Gastrocnemius medialis (tissue), 4 donors: ENCODE measurements around the gene TLK2. TPM values are rescaled to one million over a fixed set of nuclear protein-coding genes. Genes with fewer than 3 reads are reported as not detected.

ENCODE experiments used
- ATAC-seq, 2 donors: fragments of 150-250 bp; one replicate each; pipeline ENCODE4 v1.9.1; 2016
- DNase-seq, 2 donors: peaks; one replicate each; pipeline ENCODE4 v3.0.0-alpha.2; 2019
- H3K27ac ChIP-seq, 4 donors: fragments of 200-600 bp; sonication (generic); 1 replicate in 1 of 4; 2 replicates in 3 of 4; pipeline ENCODE4 v1.5.1; 2016 to 2018; ENCODE audit warnings: mild to moderate bottlenecking in 2 of 4, moderate library complexity in 1 of 4
- H3K27me3 ChIP-seq, 3 donors: fragments of 200-600 bp; sonication (generic) in 2 of 3; 1 replicate in 1 of 3; 2 replicates in 2 of 3; pipeline versions ENCODE4 v1.5.1 to v1.6.0; 2016 to 2019; ENCODE audit warnings: mild to moderate bottlenecking in 1 of 3, moderate library complexity in 1 of 3
- H3K36me3 ChIP-seq, 2 donors: fragments of 200-600 bp; sonication (generic) in 1 of 2; one replicate each; pipeline ENCODE4 v1.5.1; 2017 to 2018
- H3K4me1 ChIP-seq, 2 donors: fragments of 200-600 bp; sonication (generic) in 1 of 2; one replicate each; pipeline ENCODE4 v1.5.1; 2016 to 2017; ENCODE audit warnings: mild to moderate bottlenecking in 2 of 2
- H3K4me3 ChIP-seq, 4 donors: fragments of 200-600 bp; sonication (generic) in 3 of 4; 1 replicate in 1 of 4; 2 replicates in 3 of 4; pipeline ENCODE4 v1.5.1; 2016 to 2019; ENCODE audit warnings: mild to moderate bottlenecking in 2 of 4
- H3K9me3 ChIP-seq, 3 donors: fragments of 200-600 bp; sonication (generic) in 2 of 3; 1 replicate in 1 of 3; 2 replicates in 2 of 3; pipeline ENCODE4 v1.5.1; 2016 to 2019
- CTCF ChIP-seq, 5 experiments: fragments of 450-650 bp in 3 of 5; fragments of 200-600 bp in 2 of 5; sonication (generic) in 2 of 5; IDR thresholded peaks in 4 of 5; conservative IDR thresholded peaks in 1 of 5; 1 replicate in 4 of 5; 2 replicates in 1 of 5; pipeline ENCODE4 v1.5.1; 2016 to 2019; ENCODE audit warnings: antibody characterized with exemption in 5 of 5, mild to moderate bottlenecking in 3 of 5, moderate library complexity in 3 of 5
- POLR2A ChIP-seq, 2 donors: fragments of 450-650 bp; IDR thresholded peaks; one replicate each; pipeline ENCODE4 v1.6.1; 2017; ENCODE audit warnings: antibody characterized with exemption in 2 of 2, mild to moderate bottlenecking in 2 of 2, moderate library complexity in 2 of 2
- in situ Hi-C, 4 donors: fragments of 200-750 bp; cut with MboI; loops; one replicate each; pipeline versions ENCODE4 v1.15.0 to v1.8.0; 2017; ENCODE audit warnings: low sequenced_read_pairs in 4 of 4
- intact Hi-C: fragments of 100-400 bp; cut with DNase I; formaldehyde crosslinking; loops from one replicate; pipeline ENCODE4 v1.15.1; 2023; ENCODE audit warnings: low total_unique reads
- total RNA-seq, 4 donors: library from RNA; depleted of rRNA; stranded (reverse); fragments of >200 nt; gene quantifications; one replicate each; pipeline versions ENCODE4 v1.1.0 to v1.2.3, GENCODE V29; 2016

TLK2 gene
- total RNA-seq, 4 donors from 2014 or later: 28.7 to 51.1 (median 47.3) TPM

GRCh38 chr17:62619417-62620155 lies 141.0 kb downstream of the TLK2 start:
- DNase-seq: no peak
- no peaks in the 10 kb centered on the region for H3K9me3 ChIP-seq
- intact Hi-C loops (no loop called here), in situ Hi-C loops (no loop called here)
- no peak for ATAC-seq
- H3K4me1 ChIP-seq: peaks cover 0 to 1% of the 10 kb centered on the region in 2 donors
- H3K36me3 ChIP-seq: peaks cover 0 to 12% of the 10 kb centered on the region in 2 donors
- H3K27ac ChIP-seq: no peak overlapping the region
- no peak overlapping the region for H3K4me3 ChIP-seq
- no peak for TF ChIP-seq POLR2A (IDR thresholded peaks at IDR 0.05)
- TF ChIP-seq CTCF (IDR thresholded peaks at IDR 0.05 in 4 of 5, conservative IDR thresholded peaks at IDR 0.05 in 1 of 5): no peak
- no peaks in the 10 kb centered on the region for H3K27me3 ChIP-seq

GRCh38 chr17:62621223-62621622 lies 142.6 kb downstream of the TLK2 start:
- TF ChIP-seq POLR2A (IDR thresholded peaks at IDR 0.05) (no peak), CTCF (IDR thresholded peaks at IDR 0.05 in 4 of 5, conservative IDR thresholded peaks at IDR 0.05 in 1 of 5) (no peak)
- intact Hi-C loops (no loop called here), in situ Hi-C loops (no loop called here)
- H3K4me3 ChIP-seq: no peak overlapping the region
- H3K4me1 ChIP-seq: peaks cover 0 to 4% of the 10 kb centered on the region in 2 donors
- ATAC-seq (no peak), DNase-seq (no peak)
- H3K9me3 ChIP-seq: no peaks in the 10 kb centered on the region
- H3K27ac ChIP-seq: no peak overlapping the region
- H3K36me3 ChIP-seq: no peaks in the 10 kb centered on the region
- peaks cover 0 to 4% (median 0%) of the 10 kb centered on the region in 3 donors for H3K27me3 ChIP-seq

- no peaks in the 10 kb centered on the region for H3K36me3 ChIP-seq
- no peak overlapping the region for H3K4me3 ChIP-seq
- H3K27me3 ChIP-seq: peaks cover 13 to 16% (median 15%) of the 10 kb centered on the region in 3 donors
- DNase-seq (no peak), ATAC-seq (no peak)
- intact Hi-C loops (no loop called here), in situ Hi-C loops (no loop called here)
- H3K4me1 ChIP-seq: peaks cover 0 to 14% of the 10 kb centered on the region in 2 donors
- no peaks in the 10 kb centered on the region for H3K9me3 ChIP-seq
- H3K27ac ChIP-seq: no peak overlapping the region
- TF ChIP-seq CTCF (IDR thresholded peaks at IDR 0.05 in 4 of 5, conservative IDR thresholded peaks at IDR 0.05 in 1 of 5) (no peak), POLR2A (IDR thresholded peaks at IDR 0.05) (no peak)
Observed at GRCh38 chr17:62625184-62625869, 146.7 kb downstream of the TLK2 start.

- peaks cover 13 to 16% (median 15%) of the 10 kb centered on the region in 3 donors for H3K27me3 ChIP-seq
- H3K9me3 ChIP-seq: no peaks in the 10 kb centered on the region
- in situ Hi-C loops (no loop called here), intact Hi-C loops (no loop called here)
- no peak overlapping the region for H3K4me3 ChIP-seq
- TF ChIP-seq POLR2A (IDR thresholded peaks at IDR 0.05) (no peak), CTCF (IDR thresholded peaks at IDR 0.05 in 4 of 5, conservative IDR thresholded peaks at IDR 0.05 in 1 of 5) (no peak)
- no peaks in the 10 kb centered on the region for H3K36me3 ChIP-seq
- H3K27ac ChIP-seq: no peak overlapping the region
- ATAC-seq (no peak), DNase-seq (no peak)
- H3K4me1 ChIP-seq: peaks cover 0 to 14% of the 10 kb centered on the region in 2 donors
Observed at GRCh38 chr17:62625870-62626200, 147.2 kb downstream of the TLK2 start.
